ENCODE data around the gene LPP.

DNA sequence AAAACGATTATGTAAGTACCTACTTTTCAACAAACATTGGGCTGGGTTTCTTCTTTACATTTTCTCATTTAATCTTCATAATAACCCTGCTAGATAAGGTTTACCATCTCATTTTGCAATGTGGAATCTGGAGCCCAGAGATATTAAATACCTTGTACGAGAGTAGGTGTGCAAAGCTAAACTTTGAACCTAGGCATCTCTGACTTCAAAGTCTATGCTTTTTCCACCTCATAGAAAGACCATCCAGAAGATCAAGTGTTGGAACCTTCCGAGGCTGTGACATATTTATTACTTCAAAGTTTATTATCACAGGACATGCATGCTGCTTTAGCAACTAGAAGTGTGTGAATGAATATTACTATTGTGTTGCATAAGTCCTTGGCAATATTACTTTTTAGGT is 520.6 kb downstream of the LPP start:
- TF ChIP-seq, protein P1, sequence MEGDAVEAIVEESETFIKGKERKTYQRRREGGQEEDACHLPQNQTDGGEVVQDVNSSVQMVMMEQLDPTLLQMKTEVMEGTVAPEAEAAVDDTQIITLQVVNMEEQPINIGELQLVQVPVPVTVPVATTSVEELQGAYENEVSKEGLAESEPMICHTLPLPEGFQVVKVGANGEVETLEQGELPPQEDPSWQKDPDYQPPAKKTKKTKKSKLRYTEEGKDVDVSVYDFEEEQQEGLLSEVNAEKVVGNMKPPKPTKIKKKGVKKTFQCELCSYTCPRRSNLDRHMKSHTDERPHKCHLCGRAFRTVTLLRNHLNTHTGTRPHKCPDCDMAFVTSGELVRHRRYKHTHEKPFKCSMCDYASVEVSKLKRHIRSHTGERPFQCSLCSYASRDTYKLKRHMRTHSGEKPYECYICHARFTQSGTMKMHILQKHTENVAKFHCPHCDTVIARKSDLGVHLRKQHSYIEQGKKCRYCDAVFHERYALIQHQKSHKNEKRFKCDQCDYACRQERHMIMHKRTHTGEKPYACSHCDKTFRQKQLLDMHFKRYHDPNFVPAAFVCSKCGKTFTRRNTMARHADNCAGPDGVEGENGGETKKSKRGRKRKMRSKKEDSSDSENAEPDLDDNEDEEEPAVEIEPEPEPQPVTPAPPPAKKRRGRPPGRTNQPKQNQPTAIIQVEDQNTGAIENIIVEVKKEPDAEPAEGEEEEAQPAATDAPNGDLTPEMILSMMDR (IDR thresholded peaks at IDR 0.05; ENCODE audit: low read length) = no peak
- no peak for TF ChIP-seq EZH2 (optimal IDR thresholded peaks at IDR 0.05; ENCODE audit: low read depth, low read length)

All from MM.1S (cell line).